GM18951 (cell line): ENCODE measurements around the gene PPP4R2.
"Not testable (repeated sequence)": the region's sequence is repeated elsewhere in the genome, so short reads cannot be mapped to it uniquely, and the experiment has no call there.

ENCODE experiments used
- POLR2A ChIP-seq: IDR thresholded peaks from 4 replicates; pipeline ENCODE4 v1.6.1; 2011; ENCODE audit warnings: mild to moderate bottlenecking; ENCODE audit not compliant: insufficient read length, insufficient read depth; ENCODE audit errors: extremely low read depth
- in situ Hi-C: fragments of 300-500 bp; cut with MboI; formaldehyde crosslinking; loops from one replicate; pipeline ENCODE4 v1.12.0; 2022; ENCODE audit warnings: low sequenced_read_pairs, mixed read lengths, inconsistent platforms; ENCODE audit not compliant: unreplicated experiment

The PPP4R2 gene

DNA sequence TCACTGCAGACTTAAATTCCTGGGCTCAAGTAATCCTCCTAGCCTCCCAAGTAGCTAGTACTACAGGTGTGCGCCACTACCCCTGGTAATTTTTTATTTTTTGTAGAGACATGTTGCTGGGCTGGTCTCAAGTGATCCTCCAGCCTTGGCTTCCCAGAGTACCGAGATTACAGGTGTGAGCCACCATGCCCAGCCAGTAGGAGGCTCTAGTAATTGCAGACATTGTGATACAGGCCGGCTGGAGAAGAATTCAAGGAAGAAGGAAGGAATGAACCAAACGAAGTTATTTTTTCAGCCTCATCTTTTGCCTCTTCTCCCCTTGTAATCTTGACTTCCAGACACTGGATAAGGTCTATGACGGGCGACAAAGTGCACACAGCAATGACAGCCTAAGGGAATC is 3.2 kb upstream of the PPP4R2 start:
- in situ Hi-C loops = no loop called here
- no peak for TF ChIP-seq POLR2A

DNA sequence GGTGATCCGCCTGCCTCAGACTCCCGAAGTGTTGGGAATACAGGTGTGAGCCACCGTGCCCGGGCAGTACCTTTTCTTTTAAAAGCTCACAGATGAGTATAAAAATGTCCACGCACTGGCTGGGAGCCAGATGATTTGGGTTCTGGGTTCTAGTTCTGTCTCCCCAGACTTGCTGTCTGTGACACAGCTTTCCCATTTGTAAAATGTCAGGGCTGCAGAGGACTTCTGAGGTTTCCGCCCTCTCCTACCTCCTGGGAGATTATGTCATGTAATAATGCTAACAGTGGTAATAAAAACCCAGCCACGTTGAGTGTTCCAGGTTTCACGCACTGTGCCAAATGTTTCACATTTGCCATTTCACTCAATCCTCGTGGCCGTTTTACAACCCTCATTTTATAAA is 1.3 kb upstream of the PPP4R2 start:
- TF ChIP-seq POLR2A = no peak
- in situ Hi-C loops = no loop called here

DNA sequence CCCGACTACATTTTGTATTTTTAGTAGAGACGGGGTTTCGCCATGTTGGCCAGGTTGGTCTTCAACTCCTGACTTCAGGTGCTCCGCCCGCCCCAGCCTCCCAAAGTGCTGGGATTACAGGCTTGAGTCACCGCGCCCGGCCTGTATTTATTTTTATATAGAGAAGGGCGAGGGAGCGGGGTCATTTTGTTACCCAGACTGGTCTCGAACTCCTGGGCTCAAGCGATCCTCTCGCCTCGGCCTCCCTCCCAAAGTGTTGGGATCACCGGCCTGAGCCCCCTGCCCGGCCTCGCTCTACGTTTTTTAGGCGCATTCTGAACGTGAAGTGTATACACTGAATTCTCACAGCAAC is 514 bp upstream of the PPP4R2 start:
- in situ Hi-C loops = no loop called here
- TF ChIP-seq POLR2A = no peak

DNA sequence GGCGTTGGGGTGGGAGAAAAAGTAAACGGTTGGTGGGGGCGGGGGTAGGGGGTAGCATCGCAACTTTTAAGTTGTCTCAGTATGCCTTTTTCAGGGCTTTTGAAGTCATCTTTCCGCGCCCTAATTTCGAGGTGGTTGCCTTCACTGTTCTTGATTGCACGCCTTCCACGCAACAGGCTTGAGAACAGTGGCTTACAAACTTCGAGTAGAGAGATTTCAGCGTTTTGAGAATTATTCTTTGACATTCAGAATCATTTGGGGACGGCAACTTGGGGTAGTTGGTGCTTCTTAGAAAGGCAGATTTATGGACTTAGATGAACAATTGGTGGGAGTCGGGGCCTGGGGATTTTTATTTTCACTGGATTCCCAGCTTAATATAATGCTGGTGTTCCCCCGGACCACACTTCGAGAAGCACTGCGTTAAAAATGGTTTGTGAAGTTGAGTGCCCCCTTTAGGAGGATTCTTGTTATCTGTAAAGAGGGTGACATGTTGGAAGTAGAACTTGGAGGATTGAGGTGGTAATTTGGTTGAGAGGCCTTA is 880 bp downstream of the PPP4R2 start:
- no peak for TF ChIP-seq POLR2A
- in situ Hi-C loops = no loop called here

DNA sequence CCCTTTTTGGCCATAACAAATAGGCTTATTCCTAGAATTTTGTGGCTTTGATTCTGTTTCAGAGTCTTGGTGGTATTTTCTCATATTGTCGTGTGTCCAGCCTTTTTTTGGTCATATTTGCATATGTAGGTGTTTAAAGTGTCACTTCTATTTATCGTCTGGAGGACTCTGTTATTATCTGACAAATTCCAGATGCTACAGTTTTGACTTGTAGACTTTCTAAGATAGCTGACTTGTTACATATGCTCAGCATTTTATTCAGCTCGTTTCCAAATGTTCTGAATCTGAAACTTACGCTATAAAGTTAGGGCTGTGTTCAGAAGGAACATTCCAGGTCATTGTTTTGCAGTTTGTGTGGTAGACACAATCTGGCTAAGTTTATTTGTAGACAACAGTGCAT is 1.9 kb downstream of the PPP4R2 start:
- TF ChIP-seq POLR2A = no peak
- in situ Hi-C loops = no loop called here

DNA sequence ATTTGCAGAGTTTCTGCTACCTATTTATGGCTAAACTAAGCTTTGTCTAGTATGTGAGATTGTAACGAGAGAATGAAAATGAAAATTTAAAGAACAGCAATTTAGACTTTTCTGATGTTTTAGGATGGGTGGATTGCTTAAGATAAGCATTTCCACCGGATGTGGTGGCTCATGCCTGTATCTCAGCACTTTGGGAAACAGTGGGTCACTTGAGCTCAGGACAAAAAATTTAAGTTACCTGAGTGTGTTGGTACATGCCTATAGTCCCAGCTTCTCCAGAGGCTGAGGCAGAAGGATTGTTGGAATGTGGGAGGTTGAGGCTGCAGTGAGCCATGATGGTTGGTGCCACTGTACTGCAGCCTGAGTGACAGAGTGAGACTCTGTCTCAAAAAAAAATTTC is 3.3 kb downstream of the PPP4R2 start:
- no peak for TF ChIP-seq POLR2A
- in situ Hi-C loops = no loop called here

DNA sequence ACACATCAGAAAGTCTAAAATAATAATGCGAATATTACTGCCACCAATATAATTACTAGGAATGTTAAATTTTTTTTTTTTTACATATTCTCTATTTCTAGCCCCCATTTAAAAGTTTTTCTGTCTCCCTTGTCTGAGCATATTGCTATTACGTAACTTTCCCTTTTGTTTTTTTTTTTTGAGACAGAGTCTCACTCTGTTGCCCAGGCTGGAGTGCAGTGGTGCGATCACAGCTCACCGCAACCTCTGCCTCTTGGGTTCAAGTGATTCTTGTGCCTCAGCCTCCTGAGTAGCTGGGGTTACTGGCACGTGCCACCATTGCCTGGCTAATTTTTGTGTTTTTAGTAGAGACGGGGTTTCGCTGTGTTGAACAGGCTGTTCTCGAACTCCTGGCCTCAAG is 6.4 kb downstream of the PPP4R2 start:
- in situ Hi-C loops = not testable (repeated sequence)

DNA sequence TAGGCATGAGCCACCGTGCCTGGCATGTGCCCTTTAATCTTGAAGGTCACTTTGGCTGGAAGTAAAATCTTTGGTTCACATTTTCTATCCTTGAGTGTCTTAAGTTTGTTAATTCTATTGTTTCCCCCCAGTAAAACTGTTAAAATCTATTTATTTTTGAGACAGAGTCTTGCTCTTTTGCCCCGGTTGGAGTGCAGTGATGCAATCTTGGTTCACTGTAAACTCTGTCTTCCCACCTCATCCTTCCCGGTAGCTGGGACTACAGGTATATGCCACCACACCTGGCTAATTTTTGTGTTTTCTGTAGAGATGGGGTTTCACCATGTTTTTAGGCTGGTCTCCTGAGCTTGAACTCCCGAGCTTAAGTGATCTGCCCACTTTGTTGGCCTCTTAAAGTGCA is 7.7 kb downstream of the PPP4R2 start:
- no peak for TF ChIP-seq POLR2A
- in situ Hi-C loops = no loop called here

DNA sequence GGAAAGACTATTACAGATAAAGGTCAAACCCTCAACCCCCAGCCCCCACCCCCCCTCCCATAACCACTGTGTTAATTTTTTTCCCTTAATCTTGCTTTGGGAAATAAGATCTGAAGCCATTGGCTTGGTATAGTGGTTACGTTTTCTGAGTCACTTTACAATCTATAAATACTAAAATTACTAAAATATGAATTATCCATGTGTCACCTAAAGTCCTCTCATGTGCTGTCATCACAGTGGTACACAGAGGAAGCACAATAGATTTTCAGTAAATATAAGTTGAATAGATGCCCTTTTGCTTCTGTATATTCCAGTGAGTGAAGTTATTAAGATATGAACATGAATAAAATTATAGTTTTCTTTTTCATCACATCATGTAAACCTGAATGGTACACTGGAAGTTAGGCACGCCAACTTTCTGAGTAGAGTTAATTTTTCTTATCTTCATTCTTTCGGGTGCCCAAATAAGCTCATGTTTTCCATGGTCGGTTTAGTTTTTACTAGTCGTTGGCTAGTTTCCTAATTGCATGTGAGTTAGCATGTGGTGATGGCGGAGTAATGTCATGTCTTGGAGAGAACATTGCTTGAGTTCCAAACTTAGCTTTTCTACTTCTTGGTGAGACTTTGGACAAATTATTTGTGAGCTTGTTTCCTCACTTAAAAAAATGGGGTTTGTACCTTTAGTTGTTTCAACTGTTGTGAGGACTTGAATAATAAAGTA is 11.5 kb downstream of the PPP4R2 start:
- in situ Hi-C loops = no loop called here
- no peak for TF ChIP-seq POLR2A

DNA sequence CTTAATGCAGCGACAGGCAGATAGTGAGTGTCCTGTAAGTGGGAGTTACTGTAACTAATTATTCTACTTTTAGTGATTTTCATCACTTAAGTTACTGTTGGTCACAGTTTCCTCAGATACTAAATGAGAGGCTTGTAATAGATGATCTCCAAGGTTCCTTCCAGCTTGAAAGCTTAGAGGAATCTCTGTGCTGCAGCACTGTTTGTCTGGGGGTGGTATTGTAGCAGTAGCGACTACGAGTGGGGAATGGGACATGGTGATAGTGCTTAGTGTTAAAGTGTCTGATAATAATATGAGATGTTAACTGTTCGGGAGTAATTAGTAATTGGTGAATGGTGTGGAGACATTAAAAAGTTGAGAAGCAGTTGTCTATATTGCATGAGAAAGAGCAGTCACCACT is 12.4 kb downstream of the PPP4R2 start:
- no peak for TF ChIP-seq POLR2A
- in situ Hi-C loops = no loop called here

DNA sequence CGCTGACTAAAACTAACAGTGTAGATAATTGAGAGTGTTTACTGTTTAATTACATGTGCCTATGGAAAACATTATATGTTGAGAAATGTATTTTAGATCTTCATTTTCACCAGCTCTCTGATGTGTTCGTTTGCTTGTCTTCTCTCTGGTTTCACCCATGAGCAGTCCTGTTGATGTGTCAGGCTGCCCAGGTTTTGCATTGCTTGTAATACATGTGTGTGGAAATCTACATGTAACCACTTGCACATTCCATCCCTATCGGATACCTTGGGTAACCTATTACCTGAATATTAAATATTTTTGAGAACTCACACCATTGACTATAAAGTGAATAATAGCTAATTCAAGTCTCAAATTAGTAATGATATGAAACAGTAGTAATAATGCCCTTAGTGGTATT is 13.1 kb downstream of the PPP4R2 start:
- in situ Hi-C loops = no loop called here
- no peak for TF ChIP-seq POLR2A

DNA sequence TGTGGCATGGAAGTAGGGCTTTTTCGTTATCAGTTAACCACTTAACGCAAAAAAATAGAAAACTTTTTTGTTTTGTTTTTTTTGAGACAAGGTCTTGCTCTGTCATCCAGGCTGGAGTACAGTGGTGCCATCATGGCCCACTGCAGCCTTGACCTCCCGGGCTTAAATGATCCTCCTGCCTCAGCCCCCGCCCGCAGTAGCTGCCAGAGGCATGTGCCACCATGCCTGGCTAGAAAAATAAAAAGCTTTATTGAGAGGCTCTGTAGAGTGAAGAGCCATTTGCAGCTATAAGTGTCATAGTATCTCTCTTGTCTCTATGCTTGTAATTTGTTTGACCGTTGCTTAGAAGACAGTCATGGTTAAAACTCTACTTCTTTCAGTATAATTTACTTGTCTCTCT is 13.5 kb downstream of the PPP4R2 start:
- no peak for TF ChIP-seq POLR2A
- in situ Hi-C loops = no loop called here

DNA sequence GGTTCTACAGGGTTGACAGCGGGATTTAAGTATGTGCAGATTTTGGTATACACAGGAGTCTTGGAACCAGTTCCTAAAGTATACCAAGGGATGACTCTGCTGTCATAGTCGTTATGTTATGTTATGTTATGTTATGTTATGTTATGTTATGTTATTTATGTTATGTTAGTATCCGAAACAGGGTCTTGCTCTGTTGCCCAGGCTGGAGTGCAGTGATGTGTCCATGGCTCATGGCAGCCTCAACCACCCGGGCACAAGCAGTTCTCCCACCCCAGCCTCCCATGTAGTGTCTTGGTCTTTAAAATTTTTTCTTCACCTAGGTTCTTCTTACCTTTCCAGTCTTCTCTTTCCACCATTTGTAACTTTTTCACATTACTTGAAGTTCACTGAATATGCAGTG is 21.7 kb downstream of the PPP4R2 start:
- in situ Hi-C loops = no loop called here

DNA sequence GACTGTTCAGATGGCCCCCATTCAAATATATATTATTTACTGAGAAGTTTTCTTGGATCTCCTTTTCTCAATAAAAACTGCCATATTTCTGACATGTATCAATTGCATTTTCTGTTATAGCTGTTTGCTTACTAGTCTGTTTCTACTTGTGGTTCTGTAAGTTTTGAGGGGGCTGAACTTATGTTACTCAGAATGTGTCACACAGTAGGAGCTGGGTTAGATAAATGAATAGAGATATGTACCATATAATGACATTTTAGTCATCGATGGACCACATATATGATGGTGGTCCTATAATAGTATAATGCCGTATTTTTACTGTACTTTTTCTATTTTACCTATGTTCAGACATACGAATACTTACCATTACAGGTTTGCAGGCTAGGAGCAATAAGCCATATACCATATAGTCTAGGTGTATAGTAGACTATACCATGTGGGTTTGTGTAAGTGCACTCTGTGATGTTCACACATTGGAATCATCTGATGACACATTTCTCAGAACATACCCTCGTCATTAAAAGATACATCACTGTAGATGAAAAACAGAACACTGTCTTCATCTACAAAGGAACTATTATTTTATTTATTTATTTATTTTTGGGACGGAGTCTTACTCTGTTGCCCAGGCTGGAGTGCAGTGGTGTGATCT is 22.3 kb downstream of the PPP4R2 start:
- TF ChIP-seq POLR2A = no peak
- in situ Hi-C loops = no loop called here

More for the DNA sequence above, 21.7 kb downstream of the PPP4R2 start:
- TF ChIP-seq POLR2A = no peak

DNA sequence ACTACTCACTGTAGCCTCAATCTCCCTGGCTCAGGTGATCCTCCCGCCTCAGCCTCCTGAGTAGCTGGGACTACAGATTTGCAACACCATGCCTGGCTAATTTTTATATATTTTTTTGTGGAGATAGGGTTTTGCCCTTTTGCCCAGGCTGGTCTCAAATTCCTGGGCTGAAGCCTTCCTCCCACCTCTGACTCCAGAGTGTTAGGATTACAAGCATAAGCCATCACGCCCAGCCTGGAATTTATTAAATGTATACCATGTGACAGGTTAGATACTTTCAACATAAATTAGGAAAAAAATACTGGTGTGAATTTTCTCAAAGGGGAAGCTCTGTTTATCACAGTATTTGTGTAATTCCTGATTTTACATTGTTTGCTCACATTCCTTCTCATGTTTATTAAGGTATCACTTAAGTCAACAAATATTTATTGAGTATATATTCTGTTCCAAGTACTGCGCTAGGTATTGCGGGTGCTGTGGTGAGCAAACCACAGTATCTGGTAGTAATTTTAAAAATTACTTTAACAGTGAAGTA is 24.8 kb downstream of the PPP4R2 start:
- no peak for TF ChIP-seq POLR2A
- in situ Hi-C loops = no loop called here

DNA sequence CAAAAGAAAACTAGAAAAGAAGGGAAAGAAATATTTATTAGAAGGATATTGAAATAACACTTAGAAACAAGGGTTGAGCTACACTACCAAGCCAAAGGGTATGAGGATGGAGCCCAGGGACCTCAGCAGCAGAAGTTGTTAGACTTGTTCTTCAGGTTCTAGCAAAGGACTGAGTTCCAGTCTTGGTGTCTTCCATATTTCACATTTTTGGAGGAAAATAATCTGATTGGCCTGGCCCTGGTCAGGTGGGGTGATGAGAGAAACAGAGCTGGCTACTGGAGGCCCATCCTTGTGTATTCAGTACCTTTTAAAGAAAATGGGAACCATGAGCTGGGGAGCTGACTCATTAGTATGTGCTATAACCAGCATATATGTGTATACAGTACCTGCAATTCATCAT is 28.2 kb downstream of the PPP4R2 start:
- in situ Hi-C loops = no loop called here

More for the DNA sequence above, 28.2 kb downstream of the PPP4R2 start:
- no peak for TF ChIP-seq POLR2A
